GM19351 (cell line): ENCODE measurements around the gene KDM6A.
A peak's percentile ranks its signal among the peaks of the same experiment; 100 is the strongest.
"Not testable (repeated sequence)": the region's sequence is repeated elsewhere in the genome, so short reads cannot be mapped to it uniquely, and the experiment has no call there.

ENCODE experiments used
- ATAC-seq: cut with Tn5 transposase; IDR thresholded peaks from one replicate; pipeline ENCODE4 v1.9.1; 2021; ENCODE audit warnings: mild to moderate bottlenecking, moderate library complexity; ENCODE audit not compliant: unreplicated experiment

KDM6A gene

DNA sequence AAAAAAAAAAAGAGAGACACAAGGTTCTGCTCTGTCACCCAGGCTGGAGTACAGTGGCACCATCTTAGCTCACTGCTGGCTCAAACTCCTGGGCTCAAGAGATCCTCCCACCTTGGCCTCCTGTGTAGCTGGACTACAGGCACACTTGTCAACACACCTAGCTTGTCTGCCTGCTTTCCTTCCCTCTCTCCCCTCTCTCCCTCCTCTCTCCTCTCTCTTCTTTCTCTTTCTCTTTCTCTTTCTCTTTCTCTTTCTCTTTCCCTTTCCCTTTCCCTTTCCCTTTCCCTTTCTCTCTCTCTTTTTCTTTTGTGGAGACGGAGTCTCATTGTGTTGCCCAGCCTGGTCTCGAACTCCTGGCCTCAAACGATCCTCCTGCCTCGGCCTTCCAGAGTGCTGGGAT lies 195.6 kb downstream of the KDM6A start:
- ATAC-seq, result no peak

- ATAC-seq, result peak; percentile 55
Measured at GRCh38 chrX:45070116-45071007, 197.4 kb downstream of the KDM6A start.

DNA sequence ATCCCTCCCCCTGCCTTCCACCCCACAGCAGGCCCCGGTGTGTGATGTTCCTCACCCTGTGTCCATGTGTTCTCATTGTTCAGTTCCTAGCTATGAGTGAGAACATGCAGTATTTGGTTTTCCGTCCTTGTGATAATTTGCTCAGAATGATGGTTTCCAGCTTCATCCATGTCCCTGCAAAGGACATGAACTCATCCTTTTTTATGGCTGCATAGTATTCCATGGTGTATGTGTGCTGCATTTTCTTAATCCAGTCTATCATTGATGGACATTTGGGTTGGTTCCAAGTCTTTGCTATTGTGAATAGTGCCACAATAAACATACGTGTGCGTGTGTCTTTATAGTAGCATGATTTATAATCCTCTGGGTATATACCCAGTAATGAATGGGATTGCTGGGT lies 200.0 kb downstream of the KDM6A start:
- ATAC-seq, result not testable (repeated sequence)

DNA sequence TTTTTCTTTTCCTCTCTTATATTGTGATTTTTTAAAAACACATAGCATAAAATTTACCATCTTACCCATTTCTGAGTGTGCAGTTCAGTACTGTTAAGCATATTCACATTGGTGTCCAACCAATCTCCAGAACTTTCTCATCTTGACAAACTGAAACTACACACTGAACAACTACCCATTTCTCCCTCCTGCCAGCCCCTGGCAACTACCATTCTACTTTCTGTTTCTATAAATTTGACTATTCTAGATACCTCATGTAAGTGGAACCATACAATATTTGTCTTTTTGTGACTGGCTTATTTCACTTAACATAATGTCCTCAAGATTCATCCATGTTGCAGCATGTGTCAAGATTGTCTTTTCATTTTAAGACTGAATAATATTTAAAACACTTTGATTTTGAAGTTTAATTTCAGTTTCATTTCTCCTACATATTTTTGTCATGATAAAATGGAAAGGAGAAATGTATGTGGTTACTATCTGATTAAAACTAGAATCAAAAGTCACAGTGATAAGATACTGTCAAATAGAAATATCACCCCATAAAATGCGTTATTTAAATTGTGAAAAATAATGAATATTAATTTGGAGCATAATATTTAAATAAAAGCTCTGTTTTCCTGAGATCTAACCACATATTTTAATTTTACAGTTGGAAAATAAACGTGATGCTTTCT lies 204.9 kb downstream of the KDM6A start:
- peak; percentile 91 for ATAC-seq

DNA sequence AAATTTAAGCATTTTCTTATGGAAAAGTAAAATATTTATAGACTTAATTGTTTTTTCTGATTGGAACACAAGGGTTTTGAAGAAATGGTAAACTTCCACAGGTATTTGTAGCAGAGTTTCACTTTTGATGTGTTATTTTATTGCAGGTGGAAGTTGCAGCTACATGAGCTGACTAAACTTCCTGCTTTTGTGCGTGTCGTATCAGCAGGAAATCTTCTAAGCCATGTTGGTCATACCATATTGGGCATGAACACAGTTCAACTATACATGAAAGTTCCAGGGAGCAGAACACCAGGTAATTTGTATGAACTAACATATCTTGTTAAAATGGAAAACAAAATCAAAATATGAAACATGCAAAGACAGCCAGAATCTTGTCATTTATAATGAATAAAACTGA lies 210.3 kb downstream of the KDM6A start:
- no peak for ATAC-seq

DNA sequence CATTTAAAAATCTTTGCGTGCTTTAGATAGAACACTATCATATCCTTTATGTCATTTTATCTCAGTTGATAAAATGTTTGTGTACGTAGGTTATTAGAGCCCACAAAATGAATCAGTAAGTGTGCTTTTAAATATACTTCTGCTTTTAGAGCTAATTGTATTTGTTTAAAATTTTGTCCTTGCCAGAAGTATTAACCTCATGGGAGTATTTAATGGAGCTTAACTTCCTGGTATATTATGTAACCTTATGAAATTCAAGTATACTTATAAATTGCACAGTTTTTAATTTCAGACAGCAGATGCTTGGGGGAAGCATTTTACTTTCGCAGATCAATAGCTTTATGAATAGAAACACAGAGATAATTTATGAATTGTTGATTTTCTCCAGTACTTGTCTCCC lies 237.5 kb downstream of the KDM6A start:
- ATAC-seq, result no peak

- no peak for ATAC-seq
Measured at GRCh38 chrX:45126158-45126557, 253.2 kb downstream of the KDM6A start.

- ATAC-seq, result no peak
Measured at GRCh38 chrX:45128896-45129454, 256.0 kb downstream of the KDM6A start.

DNA sequence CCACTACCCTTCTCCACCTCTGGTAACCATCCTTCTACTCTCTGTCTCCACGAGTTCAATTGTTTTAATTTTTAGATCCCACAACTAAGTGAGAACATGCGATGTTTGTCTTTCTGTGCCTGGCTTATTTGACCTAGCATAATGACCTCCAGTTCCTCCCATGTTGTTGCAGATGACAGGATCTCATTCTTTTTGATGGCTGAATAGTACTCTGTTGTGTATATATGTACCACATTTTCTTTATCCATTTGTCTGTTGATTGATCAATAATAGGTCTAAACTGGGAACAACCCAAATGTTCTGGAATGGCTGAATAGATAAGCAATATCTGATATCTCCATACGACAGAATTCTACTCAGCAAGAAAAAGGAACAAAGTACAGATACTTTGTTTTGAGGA lies 260.5 kb downstream of the KDM6A start:
- no peak for ATAC-seq

GRCh38 chrX:45134315-45134731 lies 261.3 kb downstream of the KDM6A start:
- no peak for ATAC-seq

DNA sequence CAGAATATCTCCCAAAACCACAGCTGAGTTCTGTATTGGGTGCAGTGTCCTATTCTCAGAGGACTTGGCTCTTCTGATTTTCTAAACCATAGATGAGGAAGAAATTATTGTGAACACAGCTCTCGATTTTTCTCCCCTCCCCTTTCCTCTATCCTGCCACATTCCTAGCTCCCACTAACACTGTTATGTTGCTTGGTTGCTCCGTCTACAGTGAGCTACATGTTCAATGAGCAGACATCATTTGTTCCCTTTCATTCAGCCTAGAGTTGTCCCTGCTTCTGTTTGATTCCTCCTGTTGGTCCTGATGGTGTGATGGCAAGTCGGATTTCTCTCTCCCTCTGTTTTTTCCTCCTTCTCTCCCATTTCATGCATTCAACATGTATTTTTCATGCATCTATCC lies 261.8 kb downstream of the KDM6A start:
- ATAC-seq, result no peak

DNA sequence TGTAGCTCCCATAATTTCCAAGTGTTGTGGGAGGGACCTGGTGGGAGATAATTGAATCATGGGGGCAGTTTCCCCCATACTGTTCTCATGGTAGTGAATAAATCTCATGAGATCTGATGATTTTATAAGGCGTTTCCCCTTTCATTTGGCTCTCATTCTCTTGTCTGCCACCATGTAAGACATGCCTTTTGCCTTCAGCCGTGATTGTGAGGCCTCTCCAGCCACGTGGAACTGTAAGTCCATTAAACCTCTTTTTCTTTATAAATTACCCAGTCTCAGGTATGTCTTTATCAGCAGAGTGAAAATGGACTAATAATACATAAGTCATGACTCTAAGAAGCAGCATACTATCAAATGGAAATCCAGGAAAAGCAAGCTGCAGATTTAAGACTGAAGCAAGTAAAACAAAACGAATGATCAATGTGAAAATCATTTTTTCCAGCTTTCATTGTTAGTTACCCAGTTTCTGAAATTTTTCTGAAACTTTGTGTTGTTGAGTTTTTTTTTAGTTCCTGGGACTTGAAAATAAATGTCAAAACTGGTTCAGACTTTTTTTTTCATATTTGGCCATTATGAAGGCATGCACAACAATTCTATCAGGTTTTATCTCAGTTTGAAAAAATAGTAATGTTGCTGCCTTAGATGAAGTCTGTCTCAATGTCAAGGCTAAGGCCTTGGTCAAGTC lies 262.5 kb downstream of the KDM6A start:
- not testable (repeated sequence) for ATAC-seq

GRCh38 chrX:45137531-45137930 lies 264.5 kb downstream of the KDM6A start:
- no peak for ATAC-seq

DNA sequence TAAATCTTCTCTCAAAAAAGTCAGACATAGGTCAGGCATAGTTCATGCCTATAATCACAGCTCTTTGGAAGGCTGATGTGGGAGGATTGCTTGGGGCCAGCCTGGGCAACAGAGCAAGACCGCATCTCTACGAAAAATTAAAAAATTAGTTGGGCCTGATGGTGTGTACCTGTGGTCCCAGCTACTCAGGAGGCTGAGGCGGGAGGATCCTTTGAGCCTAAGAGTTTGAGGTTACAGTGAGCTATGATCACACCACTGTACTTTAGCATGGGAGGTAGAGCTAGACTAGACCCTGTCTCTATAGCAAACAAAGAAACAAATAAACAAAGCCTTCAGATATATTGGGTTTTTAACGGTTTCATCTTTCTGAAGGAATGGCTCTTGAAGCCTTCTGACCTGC lies 265.5 kb downstream of the KDM6A start:
- ATAC-seq, result no peak

DNA sequence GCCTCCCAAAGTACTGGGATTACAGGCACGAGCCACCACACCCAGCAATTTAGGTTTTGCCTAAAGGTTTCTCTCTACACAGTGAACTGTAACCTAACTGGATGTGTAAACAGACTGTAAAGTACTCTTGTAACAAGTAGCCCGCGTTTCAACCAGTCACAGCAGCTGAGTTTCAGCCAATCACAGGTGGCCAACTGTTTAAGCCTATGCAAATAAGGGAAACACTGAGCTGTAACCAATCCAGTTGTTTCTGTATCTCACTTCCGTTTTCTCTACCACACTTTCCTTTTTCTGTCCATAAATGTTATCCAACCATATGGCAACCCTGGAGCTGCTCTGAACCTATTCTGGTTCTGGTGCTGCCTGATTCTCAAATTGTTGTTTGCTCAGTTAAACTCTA lies 267.8 kb downstream of the KDM6A start:
- no peak for ATAC-seq

- ATAC-seq, result no peak
Measured at GRCh38 chrX:45142185-45142584, 269.2 kb downstream of the KDM6A start.

GRCh38 chrX:45143455-45143854 lies 270.5 kb downstream of the KDM6A start:
- ATAC-seq, result no peak

DNA sequence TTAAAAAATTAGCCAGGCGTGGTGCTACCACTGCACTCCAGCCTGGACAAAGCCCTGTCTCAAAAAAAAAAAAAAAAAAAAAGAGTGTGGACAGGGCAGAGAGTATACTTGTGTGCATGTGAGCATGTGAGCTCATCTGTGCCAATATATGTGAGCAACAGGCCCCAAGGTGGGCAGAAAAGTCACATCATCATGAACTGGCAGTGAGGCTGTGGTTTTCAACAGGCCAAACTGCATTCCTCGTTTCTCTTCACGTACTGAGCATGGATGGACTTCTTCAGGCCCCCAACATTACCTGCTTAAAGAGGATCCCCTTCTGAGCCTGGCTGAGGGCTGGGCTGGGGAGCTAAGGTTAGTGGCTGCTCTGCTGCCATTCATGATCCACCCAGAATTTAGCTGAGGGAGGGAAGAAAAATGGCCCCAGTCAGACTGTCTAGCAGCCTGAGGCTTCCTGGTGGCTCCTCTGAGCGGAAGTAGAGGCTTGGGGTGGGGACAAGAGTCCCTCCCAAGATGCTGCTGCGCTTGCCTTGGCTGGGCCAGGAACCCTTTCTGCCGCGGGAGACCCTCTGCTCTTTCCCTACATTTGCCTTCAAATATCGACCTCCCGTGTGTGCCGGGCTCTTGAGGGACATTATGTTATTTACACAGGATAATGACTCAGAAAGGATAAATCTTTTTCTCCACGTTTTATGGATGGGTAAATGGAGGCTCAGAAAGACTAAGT lies 272.7 kb downstream of the KDM6A start:
- no peak for ATAC-seq

GRCh38 chrX:45150821-45151220 lies 277.8 kb downstream of the KDM6A start:
- ATAC-seq, result no peak

DNA sequence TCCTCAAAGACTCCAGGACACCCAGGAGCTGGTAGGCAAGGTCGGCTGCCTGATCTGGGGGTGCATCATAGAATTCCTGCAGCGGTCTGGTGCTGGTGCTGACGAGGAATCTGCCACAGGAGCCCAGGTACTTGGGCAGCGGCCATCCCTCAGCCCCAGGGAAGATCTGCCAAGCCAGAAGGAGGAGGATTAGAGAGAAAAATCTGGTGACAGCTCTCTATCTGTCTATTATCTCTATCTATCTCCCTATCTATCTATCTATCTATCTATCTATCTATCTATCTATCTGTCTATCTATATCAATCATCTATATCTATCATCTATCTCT lies 281.0 kb downstream of the KDM6A start:
- ATAC-seq, result no peak

- no peak for ATAC-seq
Measured at GRCh38 chrX:45154462-45154861, 281.5 kb downstream of the KDM6A start.
